Measurements from ENCODE around the gene MAP7D2.
"Not testable (repeated sequence)": the region's sequence is repeated elsewhere in the genome, so short reads cannot be mapped to it uniquely, and the experiment has no call there.

Gene MAP7D2

DNA sequence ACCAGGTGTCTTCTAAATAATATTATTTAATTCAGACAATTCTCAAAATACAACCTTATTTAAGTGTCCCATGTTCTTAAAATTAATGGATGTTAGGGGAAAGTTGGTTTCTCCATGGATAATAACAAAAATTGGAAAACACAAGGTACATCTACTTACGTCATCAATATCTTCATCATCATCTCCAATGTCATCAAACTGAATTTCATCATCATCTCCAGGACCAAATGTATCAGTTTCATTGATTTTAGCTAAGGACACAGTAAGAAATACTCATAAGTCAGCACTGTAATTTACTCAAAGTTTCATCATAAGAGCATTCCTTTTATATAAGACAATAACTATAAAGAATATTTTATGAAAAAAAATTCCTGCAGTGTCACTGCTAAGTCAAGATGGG is 13.7 kb upstream of the MAP7D2 start:
- no peak for DNase-seq (ENCODE audit: low read depth, low spot score)
- TF ChIP-seq ZNF274 (IDR thresholded peaks at IDR 0.05; ENCODE audit: low read depth, low read length) = no peak
- TF ChIP-seq YY1 (IDR thresholded peaks at IDR 0.05; ENCODE audit: insufficient read depth, insufficient read length) = no peak
- TF ChIP-seq SUZ12 (IDR thresholded peaks at IDR 0.05; ENCODE audit: extremely low read depth, insufficient read depth, insufficient read length) = no peak
- Histone ChIP-seq H3K36me3 (ENCODE audit: insufficient read depth, insufficient read length, low read length) (peaks cover 64% of the 10 kb centered on the region), H3K4me3 (ENCODE audit: insufficient read length, low read depth) (no peak overlapping the region), H3K4me1 (ENCODE audit: insufficient read depth, insufficient read length) (no peaks in the 10 kb centered on the region), H3K9ac (ENCODE audit: insufficient read length, low read depth) (no peak overlapping the region), H3K9me3 (ENCODE audit: insufficient read depth, low read length) (no peaks in the 10 kb centered on the region), H3K27me3 (ENCODE audit: insufficient read depth, insufficient read length) (no peaks in the 10 kb centered on the region)

DNA sequence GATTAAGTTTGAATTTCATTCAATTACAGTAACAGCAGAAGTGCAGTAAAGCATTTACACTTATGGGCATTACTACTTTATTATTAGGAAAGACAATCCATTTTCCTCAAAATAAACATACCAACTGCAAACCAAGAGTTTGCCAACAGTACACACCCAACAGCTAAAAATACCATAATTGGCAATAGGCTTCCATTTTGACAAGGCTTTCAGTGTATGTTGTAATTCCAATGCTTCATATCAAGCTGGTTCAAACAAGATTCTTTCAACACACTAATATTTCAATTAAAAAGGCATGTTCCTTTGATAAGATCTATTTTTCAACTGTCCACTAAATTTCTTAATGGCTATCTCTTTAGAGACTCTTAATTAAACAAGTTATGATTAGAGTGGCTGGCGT is 12.8 kb upstream of the MAP7D2 start:
- peaks cover 61% of the 10 kb centered on the region for H3K36me3 ChIP-seq (ENCODE audit: insufficient read depth, insufficient read length, low read length)
- H3K4me3 ChIP-seq (ENCODE audit: insufficient read length, low read depth) = no peak overlapping the region
- H3K9me3 ChIP-seq (ENCODE audit: insufficient read depth, low read length) = no peaks in the 10 kb centered on the region
- H3K9ac ChIP-seq (ENCODE audit: insufficient read length, low read depth) = no peak overlapping the region
- no peak for DNase-seq (ENCODE audit: low read depth, low spot score)
- no peak for TF ChIP-seq ZNF274 (IDR thresholded peaks at IDR 0.05; ENCODE audit: low read depth, low read length)
- no peak for TF ChIP-seq SUZ12 (IDR thresholded peaks at IDR 0.05; ENCODE audit: extremely low read depth, insufficient read depth, insufficient read length)
- TF ChIP-seq YY1 (IDR thresholded peaks at IDR 0.05; ENCODE audit: insufficient read depth, insufficient read length) = no peak
- no peaks in the 10 kb centered on the region for H3K27me3 ChIP-seq (ENCODE audit: insufficient read depth, insufficient read length)
- no peaks in the 10 kb centered on the region for H3K4me1 ChIP-seq (ENCODE audit: insufficient read depth, insufficient read length)

DNA sequence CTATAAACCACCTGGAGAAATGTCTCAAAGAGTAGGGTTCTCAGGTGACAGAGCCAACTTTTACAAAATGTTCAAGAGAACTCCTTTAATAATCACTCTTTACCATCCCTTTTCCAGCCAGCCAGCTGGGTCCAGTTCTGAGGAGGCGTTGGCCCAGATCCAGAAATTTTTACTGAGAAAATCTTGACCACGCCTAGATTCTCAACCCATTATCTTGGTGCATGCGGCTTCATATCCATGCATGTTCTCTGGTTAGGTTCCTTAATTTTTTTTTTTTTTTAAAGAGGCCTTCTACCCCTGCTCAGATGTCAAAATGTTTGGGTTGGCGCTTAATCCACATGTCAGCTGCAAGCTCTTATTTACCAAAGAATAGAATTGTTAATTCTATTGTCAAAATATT is 12.0 kb upstream of the MAP7D2 start:
- no peaks in the 10 kb centered on the region for H3K9me3 ChIP-seq (ENCODE audit: insufficient read depth, low read length)
- no peak overlapping the region for H3K4me3 ChIP-seq (ENCODE audit: insufficient read length, low read depth)
- H3K36me3 ChIP-seq (ENCODE audit: insufficient read depth, insufficient read length, low read length) = peaks cover 55% of the 10 kb centered on the region
- no peak for DNase-seq (ENCODE audit: low read depth, low spot score)
- TF ChIP-seq SUZ12 (IDR thresholded peaks at IDR 0.05; ENCODE audit: extremely low read depth, insufficient read depth, insufficient read length) (no peak), YY1 (IDR thresholded peaks at IDR 0.05; ENCODE audit: insufficient read depth, insufficient read length) (no peak), ZNF274 (IDR thresholded peaks at IDR 0.05; ENCODE audit: low read depth, low read length) (no peak)
- H3K27me3 ChIP-seq (ENCODE audit: insufficient read depth, insufficient read length) = no peaks in the 10 kb centered on the region
- no peak overlapping the region for H3K9ac ChIP-seq (ENCODE audit: insufficient read length, low read depth)
- H3K4me1 ChIP-seq (ENCODE audit: insufficient read depth, insufficient read length) = no peaks in the 10 kb centered on the region

DNA sequence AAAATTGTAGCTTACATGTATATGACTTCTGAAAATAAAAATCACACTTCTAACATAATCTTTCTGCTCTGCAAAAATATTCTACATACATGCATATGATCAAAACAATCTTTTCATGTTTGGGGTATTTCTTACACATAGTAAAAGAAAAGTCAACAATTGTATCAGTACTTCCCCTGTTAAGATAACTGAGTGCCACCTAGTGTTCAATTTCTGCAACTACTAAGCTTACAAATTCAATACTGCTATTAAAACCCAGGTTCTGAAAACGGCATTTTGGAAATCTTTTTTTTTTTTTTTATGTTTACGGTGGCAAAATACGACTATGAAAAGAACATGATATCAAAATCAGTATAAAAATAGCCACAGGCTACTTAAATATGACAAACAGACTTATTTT is 10.7 kb upstream of the MAP7D2 start:
- H3K27me3 ChIP-seq (ENCODE audit: insufficient read depth, insufficient read length); H3K9ac ChIP-seq (ENCODE audit: insufficient read length, low read depth); H3K4me3 ChIP-seq (ENCODE audit: insufficient read length, low read depth); DNase-seq (ENCODE audit: low read depth, low spot score); H3K9me3 ChIP-seq (ENCODE audit: insufficient read depth, low read length); H3K4me1 ChIP-seq (ENCODE audit: insufficient read depth, insufficient read length): not testable (repeated sequence)
- peaks cover 43% of the 10 kb centered on the region for H3K36me3 ChIP-seq (ENCODE audit: insufficient read depth, insufficient read length, low read length)

- not testable (repeated sequence) for H3K27me3 ChIP-seq (ENCODE audit: insufficient read depth, insufficient read length); H3K4me3 ChIP-seq (ENCODE audit: insufficient read length, low read depth); H3K9me3 ChIP-seq (ENCODE audit: insufficient read depth, low read length); DNase-seq (ENCODE audit: low read depth, low spot score); H3K9ac ChIP-seq (ENCODE audit: insufficient read length, low read depth); H3K4me1 ChIP-seq (ENCODE audit: insufficient read depth, insufficient read length)
- peaks cover 37% of the 10 kb centered on the region for H3K36me3 ChIP-seq (ENCODE audit: insufficient read depth, insufficient read length, low read length)
These were observed 10.1 kb upstream of the MAP7D2 start for GRCh38 chrX:20126833-20127232.

DNA sequence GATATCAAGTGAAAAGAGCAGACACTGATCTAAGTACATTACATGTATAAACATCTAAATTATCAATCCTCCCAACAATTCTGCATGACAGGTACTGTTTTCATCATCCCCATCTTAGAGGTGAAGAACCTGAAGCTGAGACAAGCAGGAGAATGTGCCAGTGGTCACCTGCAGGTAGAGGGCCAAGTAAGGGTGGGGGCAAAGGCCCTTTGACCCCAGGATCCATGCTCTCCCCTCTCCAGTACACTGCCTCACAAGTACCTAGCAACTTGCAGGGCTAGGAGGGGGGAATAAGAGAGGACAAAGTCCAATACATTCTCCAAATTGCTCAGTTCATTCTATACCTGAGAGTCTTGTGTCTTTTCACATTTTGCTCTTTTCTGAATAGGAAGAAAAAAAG is 8.3 kb upstream of the MAP7D2 start:
- Histone ChIP-seq H3K9ac (ENCODE audit: insufficient read length, low read depth) (no peak overlapping the region), H3K36me3 (ENCODE audit: insufficient read depth, insufficient read length, low read length) (peaks cover 24% of the 10 kb centered on the region), H3K4me3 (ENCODE audit: insufficient read length, low read depth) (no peak overlapping the region), H3K4me1 (ENCODE audit: insufficient read depth, insufficient read length) (no peaks in the 10 kb centered on the region), H3K27me3 (ENCODE audit: insufficient read depth, insufficient read length) (no peaks in the 10 kb centered on the region), H3K9me3 (ENCODE audit: insufficient read depth, low read length) (no peaks in the 10 kb centered on the region)
- TF ChIP-seq ZNF274 (IDR thresholded peaks at IDR 0.05; ENCODE audit: low read depth, low read length) = no peak
- TF ChIP-seq SUZ12 (IDR thresholded peaks at IDR 0.05; ENCODE audit: extremely low read depth, insufficient read depth, insufficient read length) = no peak
- TF ChIP-seq YY1 (IDR thresholded peaks at IDR 0.05; ENCODE audit: insufficient read depth, insufficient read length) = no peak
- DNase-seq (ENCODE audit: low read depth, low spot score) = no peak

DNA sequence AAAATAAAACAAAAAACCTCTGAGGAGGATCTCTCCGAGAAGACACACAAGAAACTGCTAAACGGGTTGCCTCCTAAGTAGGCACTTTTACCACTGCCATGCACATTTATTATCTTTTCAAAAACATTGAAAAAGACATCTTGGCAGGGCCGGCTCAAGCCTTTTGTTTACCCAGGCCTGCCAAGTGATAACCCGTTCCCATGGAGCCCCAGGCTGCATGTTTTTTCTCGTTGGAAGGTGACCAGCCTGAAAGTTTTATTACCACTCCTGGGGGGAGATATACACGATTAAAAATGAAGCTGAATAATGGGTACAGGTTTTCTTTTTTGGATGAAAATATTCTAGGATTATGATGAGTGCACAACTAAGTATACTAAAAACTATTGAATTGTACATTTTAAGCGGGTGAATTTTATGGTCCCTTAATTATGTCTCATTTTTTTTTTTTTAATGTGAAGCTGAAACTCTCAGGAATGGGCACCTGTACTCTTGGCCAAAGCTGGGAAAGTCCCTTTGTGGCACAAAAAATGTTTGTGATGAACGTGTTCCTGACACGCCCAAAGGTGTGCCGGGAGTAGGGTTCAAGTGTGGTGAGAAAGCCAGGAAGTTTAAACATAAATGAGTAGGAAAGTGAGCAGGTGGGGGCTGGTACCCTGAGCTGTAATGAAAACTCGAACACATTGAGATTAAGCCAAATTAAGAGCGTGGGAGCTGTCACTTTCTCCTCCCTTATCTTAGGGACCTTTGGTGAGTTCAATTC is 1.5 kb upstream of the MAP7D2 start:
- Histone ChIP-seq H3K9me3 (ENCODE audit: insufficient read depth, low read length) (no peaks in the 10 kb centered on the region), H3K4me3 (ENCODE audit: insufficient read length, low read depth) (no peak overlapping the region), H3K4me1 (ENCODE audit: insufficient read depth, insufficient read length) (no peaks in the 10 kb centered on the region), H3K36me3 (ENCODE audit: insufficient read depth, insufficient read length, low read length) (no peaks in the 10 kb centered on the region), H3K27me3 (ENCODE audit: insufficient read depth, insufficient read length) (peaks cover 32% of the 10 kb centered on the region), H3K9ac (ENCODE audit: insufficient read length, low read depth) (no peak overlapping the region)
- TF ChIP-seq SUZ12 (IDR thresholded peaks at IDR 0.05; ENCODE audit: extremely low read depth, insufficient read depth, insufficient read length) (no peak), ZNF274 (IDR thresholded peaks at IDR 0.05; ENCODE audit: low read depth, low read length) (no peak), YY1 (IDR thresholded peaks at IDR 0.05; ENCODE audit: insufficient read depth, insufficient read length) (no peak)
- no peak for DNase-seq (ENCODE audit: low read depth, low spot score)
